ENCODE measurements around the gene TCEA3. TPM values are rescaled to one million over a fixed set of nuclear protein-coding genes. Genes with fewer than 3 reads are reported as not detected.

The TCEA3 gene
- total RNA-seq, 1 donor from 2014 or later = 4.8 TPM

- peak; percentile 98 for DNase-seq
Measured at GRCh38 chr1:23367791-23368561, 56.6 kb downstream of the TCEA3 start.

- no peak for DNase-seq
Measured at GRCh38 chr1:23367451-23367790, 57.1 kb downstream of the TCEA3 start.

- no peak for DNase-seq
Measured at GRCh38 chr1:23366598-23366997, 58.0 kb downstream of the TCEA3 start.

DNA sequence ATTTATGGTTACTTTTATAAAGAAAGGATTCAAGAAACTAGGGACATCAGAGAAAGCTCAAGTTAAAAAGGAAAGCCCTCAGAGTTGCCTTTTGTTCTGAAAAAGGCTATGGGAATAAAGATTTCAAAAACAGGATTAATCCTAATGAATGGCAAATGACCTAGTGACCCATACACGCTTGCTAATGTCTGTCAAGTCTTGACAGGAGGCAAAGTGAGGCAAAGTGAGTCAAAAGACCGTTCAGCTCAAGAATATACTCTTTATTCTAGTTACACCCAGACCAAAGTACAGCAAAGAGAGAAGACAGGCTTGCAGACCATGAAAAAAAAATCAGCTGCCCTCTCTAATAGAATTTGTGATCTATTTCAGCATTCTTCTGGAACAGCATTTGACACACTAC lies 58.4 kb downstream of the TCEA3 start:
- no peak for DNase-seq

- no peak for DNase-seq
Measured at GRCh38 chr1:23362218-23362713, 62.3 kb downstream of the TCEA3 start.

DNA sequence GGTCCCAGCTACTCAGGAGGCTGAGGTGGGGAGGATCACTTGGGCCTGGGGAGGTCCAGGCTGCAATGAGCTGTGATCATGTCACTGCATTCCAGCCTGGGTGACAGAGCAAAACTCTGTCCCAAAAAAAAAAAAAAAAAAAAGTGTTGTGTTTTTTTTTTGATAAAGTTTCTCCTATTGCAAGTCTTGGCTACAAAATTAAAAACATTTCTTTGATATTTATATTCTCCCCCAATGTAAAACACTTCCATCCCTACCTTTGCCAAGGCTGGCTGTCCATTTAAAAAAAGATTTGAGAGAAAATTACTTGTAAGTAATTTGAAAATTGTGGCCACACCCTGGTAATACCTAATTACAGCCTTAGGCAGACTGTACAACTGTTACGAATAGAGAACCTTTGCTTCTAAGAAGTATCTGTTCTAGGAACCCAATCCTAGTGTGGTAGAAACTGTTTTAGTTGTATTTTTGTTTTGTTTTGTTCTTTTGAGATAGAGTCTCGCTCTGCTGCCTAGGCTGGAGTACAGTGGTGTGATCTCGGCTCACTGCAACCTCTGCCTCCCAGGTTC lies 66.2 kb downstream of the TCEA3 start:
- DNase-seq = no peak

DNA sequence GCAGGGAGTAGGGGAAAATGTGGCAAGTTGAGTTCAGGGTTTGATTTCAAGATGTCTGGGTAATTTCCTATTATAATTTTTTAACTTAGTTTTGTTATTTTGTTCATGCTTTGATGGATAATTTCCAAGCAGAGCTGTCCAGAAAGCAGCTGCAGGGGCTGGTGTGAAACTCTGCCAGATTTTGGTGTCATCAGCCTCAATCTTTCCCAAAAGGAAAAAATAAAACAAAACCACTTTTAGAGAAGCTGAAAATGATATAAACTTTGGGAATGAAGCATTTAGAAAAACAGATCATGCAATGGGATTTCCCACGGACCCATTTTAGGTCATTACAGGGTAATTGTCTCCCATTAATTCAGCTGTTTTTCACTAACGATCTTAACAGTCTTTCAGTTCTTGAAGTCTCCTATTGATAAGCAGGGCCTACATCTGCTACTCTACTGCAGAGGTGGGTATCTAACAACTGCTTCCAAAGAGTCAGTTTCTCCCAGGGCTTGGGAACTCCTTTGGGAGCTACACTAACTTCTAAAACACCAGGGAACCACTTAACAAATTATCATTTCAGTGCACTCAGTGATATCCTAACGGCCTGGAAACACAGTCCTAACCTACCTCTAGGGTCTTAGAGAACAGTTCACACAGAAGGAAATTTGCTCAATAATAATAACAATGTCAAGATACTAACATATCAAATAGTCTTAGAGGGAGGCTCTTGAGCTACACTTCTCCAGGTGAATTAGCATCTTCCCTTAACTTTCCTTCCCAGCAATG lies 67.2 kb downstream of the TCEA3 start:
- DNase-seq = no peak

DNA sequence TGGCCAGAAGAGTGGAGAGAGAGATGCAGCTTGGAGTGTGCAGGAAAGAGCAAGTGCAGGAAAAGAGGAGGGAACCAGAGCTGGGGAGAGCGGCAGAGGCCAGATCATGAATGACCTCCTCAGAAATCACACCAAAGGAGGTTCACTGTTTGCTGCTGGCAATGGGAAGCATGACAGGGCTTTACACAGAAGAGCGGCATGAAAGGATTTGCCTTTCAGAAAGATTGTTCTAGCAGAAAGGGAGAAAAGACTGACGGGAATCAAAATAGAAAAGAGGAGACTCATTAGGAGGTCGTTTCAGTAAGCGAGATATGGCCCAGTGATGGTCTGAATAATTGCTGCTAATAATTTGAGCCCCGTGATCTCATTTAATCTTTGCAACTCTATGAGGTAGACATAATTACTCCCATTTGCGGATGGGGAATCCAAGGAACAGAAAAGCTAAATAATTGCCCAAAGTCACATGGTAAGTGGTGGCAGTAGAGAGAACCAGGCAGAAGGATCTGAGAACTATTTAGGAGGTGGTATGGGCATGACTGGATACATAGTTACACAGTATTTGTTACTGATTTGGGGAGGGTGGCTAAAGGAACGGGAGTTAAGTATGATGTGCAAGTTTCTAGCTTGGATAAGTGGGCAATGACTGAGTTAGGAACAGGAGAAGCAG lies 67.9 kb downstream of the TCEA3 start:
- DNase-seq = no peak

GRCh38 chr1:23354245-23354644 lies 70.3 kb downstream of the TCEA3 start:
- no peak for DNase-seq

DNA sequence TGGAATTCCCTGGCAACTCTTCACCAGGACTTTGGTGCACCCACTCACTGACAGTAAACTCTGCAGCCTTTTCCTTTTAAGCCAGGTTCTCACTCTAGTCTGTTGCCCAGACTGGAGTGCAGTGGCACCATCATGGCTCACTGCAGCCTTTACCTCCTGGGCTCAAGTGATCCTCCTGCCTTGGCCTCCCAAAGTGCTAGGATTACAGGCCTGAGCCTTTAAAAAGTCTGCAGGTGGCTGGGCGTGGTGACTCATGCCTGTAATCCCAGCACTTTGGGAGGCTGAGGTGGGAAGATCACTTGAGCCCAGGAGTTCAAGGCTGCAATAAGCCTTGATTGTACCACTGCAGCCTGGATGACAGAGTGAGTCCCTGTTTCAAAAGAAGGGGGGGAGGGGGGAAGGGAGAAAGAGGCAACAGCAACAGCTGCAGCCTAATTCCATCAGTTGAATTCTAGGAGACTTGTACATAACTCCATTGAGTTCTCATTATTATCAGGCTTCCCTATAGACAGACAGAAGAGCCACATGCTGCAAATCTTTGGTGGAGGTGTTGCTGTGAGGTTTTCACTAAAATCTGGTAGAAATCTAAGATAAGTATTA lies 72.4 kb downstream of the TCEA3 start:
- no peak for DNase-seq

DNA sequence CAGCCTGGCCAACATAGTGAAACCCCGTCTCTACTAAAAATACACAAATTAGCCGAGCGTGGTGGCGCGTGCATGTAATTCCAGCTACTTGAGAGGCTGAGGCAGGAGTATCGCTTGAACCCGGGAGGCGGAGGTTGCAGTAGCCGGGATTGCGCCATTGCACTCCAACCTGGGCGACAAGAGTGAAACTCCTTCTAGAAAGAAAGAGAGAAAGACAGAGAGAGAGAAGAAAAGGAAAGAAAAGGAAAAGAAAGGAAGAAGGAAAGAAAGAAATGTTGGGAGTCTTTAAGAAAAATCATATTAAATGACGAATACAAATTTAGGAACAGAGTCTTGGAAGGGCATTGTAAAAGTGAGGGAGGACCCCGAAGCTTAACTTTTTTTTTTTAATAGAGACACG lies 78.6 kb downstream of the TCEA3 start:
- no peak for DNase-seq

- DNase-seq = no peak
Measured at GRCh38 chr1:23344987-23345472, 79.5 kb downstream of the TCEA3 start.

DNA sequence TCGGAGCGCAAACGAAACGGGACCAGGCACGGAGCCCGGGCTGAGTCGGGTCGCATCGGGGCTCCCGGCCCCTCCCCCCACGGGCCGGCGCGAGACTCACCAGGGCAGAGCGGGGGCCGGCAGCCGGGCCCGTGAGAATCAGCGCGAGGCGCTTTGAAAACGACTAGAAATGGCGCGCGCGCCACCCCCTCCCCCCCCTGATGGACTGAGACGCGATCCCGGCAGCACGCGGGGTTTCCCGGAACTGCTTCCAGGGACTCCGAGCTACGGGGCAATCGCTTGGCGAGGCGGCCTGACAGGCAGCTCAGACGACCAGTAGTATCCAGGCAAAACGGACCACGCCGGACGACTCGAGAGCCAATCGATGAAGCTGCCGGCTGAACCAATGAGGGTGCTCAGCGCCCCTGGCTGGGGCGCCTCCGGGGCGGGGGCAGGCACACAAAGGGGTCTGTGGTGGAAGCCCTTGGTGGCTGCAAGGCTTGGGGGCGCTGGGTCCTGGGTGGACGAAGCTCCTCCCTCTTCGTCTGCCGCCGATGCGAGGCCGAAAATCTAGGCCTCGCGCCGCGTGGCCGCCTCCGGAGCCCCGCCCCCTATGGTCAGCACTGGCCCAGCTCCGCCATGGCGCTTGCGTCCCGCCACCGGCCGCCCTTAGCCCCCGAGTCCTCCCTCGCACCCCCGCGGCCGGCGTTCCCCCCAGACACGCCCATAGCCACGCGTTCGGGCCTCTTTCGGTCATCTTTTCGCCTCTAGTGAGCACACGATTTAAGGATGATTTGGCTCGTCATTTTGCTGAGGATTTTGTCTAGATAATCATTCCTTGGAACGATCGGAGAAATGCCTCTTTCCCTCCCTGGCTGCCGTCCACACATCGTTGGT lies 80.2 kb downstream of the TCEA3 start, which contains the start of gene HNRNPR:
Gene HNRNPR, minus strand, starts transcription at position 174 of the 876 bp plus-strand sequence. CDS start 3,276 bp downstream, outside the sequence.
- DNase-seq = peak; percentile 99

- peak; percentile 39 for DNase-seq
Measured at GRCh38 chr1:23343221-23344110, 81.1 kb downstream of the TCEA3 start.

- DNase-seq = no peak
Measured at GRCh38 chr1:23341931-23342692, 82.4 kb downstream of the TCEA3 start.

- DNase-seq = no peak
Measured at GRCh38 chr1:23339632-23340031, 84.9 kb downstream of the TCEA3 start.

- no peak for DNase-seq
Measured at GRCh38 chr1:23337869-23338268, 86.7 kb downstream of the TCEA3 start.

GRCh38 chr1:23331713-23332112 lies 92.8 kb downstream of the TCEA3 start:
- no peak for DNase-seq

Measured in occipital lobe (tissue), 2 donors.